Chondrocyte (in vitro differentiated cells): ENCODE measurements around the gene SERPINE2. TPM values are rescaled to one million over a fixed set of nuclear protein-coding genes. Genes with fewer than 3 reads are reported as not detected.

Experiments used
- DNase-seq: peaks from one replicate; pipeline ENCODE4 v3.0.0; 2021; ENCODE audit warnings: mixed read lengths, low spot score
- H3K27ac Mint-ChIP-seq: one replicate; pipeline ENCODE4 v1.8.0; 2021; ENCODE audit warnings: mild to moderate bottlenecking, moderate library complexity, mixed read lengths; ENCODE audit not compliant: unreplicated experiment
- H3K27me3 Mint-ChIP-seq: 2 replicates; pipeline ENCODE4 v1.8.0; 2021; ENCODE audit warnings: low read depth, mixed read lengths
- H3K36me3 Mint-ChIP-seq: 2 replicates; pipeline ENCODE4 v1.8.0; 2021; ENCODE audit warnings: low read depth, mixed read lengths
- H3K4me1 Mint-ChIP-seq: 2 replicates; pipeline ENCODE4 v1.8.0; 2021; ENCODE audit warnings: low read depth, mild to moderate bottlenecking, mixed read lengths
- H3K4me3 Mint-ChIP-seq: one replicate; pipeline ENCODE4 v1.8.0; 2021; ENCODE audit warnings: mild to moderate bottlenecking, moderate library complexity, mixed read lengths; ENCODE audit not compliant: unreplicated experiment
- H3K9me3 Mint-ChIP-seq: 2 replicates; pipeline ENCODE4 v1.8.0; 2021; ENCODE audit warnings: low read depth, mixed read lengths
- CTCF ChIP-seq: fragments of 200-600 bp; sonication (generic); IDR thresholded peaks from 2 replicates; pipeline ENCODE4 v1.5.0; 2021; ENCODE audit warnings: antibody characterized with exemption, mild to moderate bottlenecking, moderate library complexity
- total RNA-seq: library from RNA; stranded (reverse); gene quantifications from 3 replicates; pipeline ENCODE4 v1.2.1, GENCODE V29; 2021

Gene SERPINE2
- total RNA-seq, 1 donor from 2014 or later = 46.9 TPM

GRCh38 chr2:224027070-224027469 lies 12.0 kb downstream of the SERPINE2 start:
- Mint-ChIP-seq H3K36me3 (no peaks in the 10 kb centered on the region), H3K27ac (no peak overlapping the region), H3K4me1 (peaks cover 6% of the 10 kb centered on the region), H3K27me3 (no peaks in the 10 kb centered on the region), H3K4me3 (no peak overlapping the region), H3K9me3 (no peaks in the 10 kb centered on the region)
- DNase-seq = no peak
- no peak for TF ChIP-seq CTCF

DNA sequence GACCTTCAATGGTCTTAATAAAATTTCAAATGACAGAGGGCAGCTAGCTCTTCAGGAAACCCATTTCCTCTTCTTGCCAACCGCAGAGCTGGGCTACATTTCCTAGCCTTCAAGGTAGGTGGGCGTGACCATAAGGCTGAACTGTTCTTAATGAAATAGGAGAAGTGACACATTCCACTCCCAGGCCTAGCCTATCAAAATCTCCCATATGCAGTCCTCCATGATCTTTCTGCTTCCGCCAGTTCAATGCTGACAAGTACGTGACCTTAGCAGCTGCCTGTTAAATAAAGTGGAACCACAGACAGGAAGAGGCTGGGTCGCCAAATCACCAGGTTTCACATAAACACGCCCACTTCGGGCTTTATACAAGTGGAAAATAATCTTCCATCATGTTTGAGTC lies 13.2 kb downstream of the SERPINE2 start:
- peaks cover 6% of the 10 kb centered on the region for H3K4me1 Mint-ChIP-seq
- no peaks in the 10 kb centered on the region for H3K36me3 Mint-ChIP-seq
- TF ChIP-seq CTCF = no peak
- H3K27ac Mint-ChIP-seq = no peak overlapping the region
- no peak overlapping the region for H3K4me3 Mint-ChIP-seq
- H3K9me3 Mint-ChIP-seq = no peaks in the 10 kb centered on the region
- no peak for DNase-seq
- H3K27me3 Mint-ChIP-seq = no peaks in the 10 kb centered on the region

GRCh38 chr2:224024270-224024669 lies 14.8 kb downstream of the SERPINE2 start:
- no peak for DNase-seq
- Mint-ChIP-seq H3K27me3 (no peaks in the 10 kb centered on the region), H3K27ac (no peak overlapping the region), H3K4me3 (no peak overlapping the region), H3K4me1 (peaks cover 6% of the 10 kb centered on the region), H3K9me3 (no peaks in the 10 kb centered on the region), H3K36me3 (no peaks in the 10 kb centered on the region)
- TF ChIP-seq CTCF = no peak

DNA sequence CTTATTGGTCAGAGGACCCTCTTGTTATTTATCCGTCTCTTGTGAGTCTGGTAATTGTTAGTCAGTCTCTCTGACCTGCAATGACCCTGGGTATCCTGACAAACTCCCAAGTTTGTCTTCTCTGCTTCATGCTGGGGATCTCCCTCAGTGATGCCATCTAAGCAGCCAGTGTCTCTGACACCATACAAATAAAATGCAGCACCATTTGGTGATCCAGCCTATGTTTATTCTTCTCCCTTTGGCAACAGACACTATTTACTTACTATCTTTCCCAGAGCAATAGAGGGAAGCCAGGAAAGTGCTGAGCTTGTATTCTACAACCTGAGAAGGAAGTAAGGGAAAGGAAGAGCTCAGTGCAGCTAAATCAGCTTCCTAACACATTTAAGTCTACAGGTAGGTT lies 15.9 kb downstream of the SERPINE2 start:
- Mint-ChIP-seq H3K4me1 (peaks cover 6% of the 10 kb centered on the region), H3K9me3 (no peaks in the 10 kb centered on the region), H3K27ac (no peak overlapping the region), H3K36me3 (no peaks in the 10 kb centered on the region), H3K27me3 (no peaks in the 10 kb centered on the region), H3K4me3 (no peak overlapping the region)
- DNase-seq = no peak
- TF ChIP-seq CTCF = no peak

GRCh38 chr2:224022486-224022885 lies 16.6 kb downstream of the SERPINE2 start:
- H3K9me3 Mint-ChIP-seq = no peaks in the 10 kb centered on the region
- peaks cover 6% of the 10 kb centered on the region for H3K4me1 Mint-ChIP-seq
- H3K27me3 Mint-ChIP-seq = no peaks in the 10 kb centered on the region
- DNase-seq = no peak
- H3K36me3 Mint-ChIP-seq = no peaks in the 10 kb centered on the region
- TF ChIP-seq CTCF = no peak
- H3K27ac Mint-ChIP-seq = no peak overlapping the region
- H3K4me3 Mint-ChIP-seq = no peak overlapping the region
